Activated CD8-positive, alpha-beta memory T cell treated with anti-CD3 and anti-CD28 coated beads for 24 hours (primary cell): ENCODE data around the gene FXYD6.
"Not testable (repeated sequence)": the region's sequence is repeated elsewhere in the genome, so short reads cannot be mapped to it uniquely, and the experiment has no call there.

ENCODE experiments used
- DNase-seq: peaks from one replicate; pipeline ENCODE4 v3.0.0-alpha.2; 2020

FXYD6 gene

GRCh38 chr11:117814766-117815261 is 61.6 kb downstream of the FXYD6 start:
- DNase-seq: peak; percentile 91

GRCh38 chr11:117814204-117814765 is 62.2 kb downstream of the FXYD6 start:
- DNase-seq: no peak

- DNase-seq: not testable (repeated sequence)
Measured at GRCh38 chr11:117810056-117810451, 66.4 kb downstream of the FXYD6 start.

GRCh38 chr11:117809236-117810055 is 67.0 kb downstream of the FXYD6 start:
- peak; percentile 75 for DNase-seq

GRCh38 chr11:117808784-117809183 is 67.7 kb downstream of the FXYD6 start:
- no peak for DNase-seq

GRCh38 chr11:117807482-117808327 is 68.8 kb downstream of the FXYD6 start:
- DNase-seq: peak; percentile 87

GRCh38 chr11:117806846-117807245 is 69.6 kb downstream of the FXYD6 start:
- no peak for DNase-seq

- no peak for DNase-seq
Measured at GRCh38 chr11:117805045-117805444, 71.4 kb downstream of the FXYD6 start.

- no peak for DNase-seq
Measured at GRCh38 chr11:117803896-117804295, 72.6 kb downstream of the FXYD6 start.

GRCh38 chr11:117799634-117800033 is 76.8 kb downstream of the FXYD6 start:
- DNase-seq: no peak

GRCh38 chr11:117796872-117797529 is 79.5 kb downstream of the FXYD6 start, which contains the start of gene DSCAML1:
DSCAML1 (minus strand) TSS chr11:117797216; CDS start chr11:117797079, 137 bp downstream.
- peak; percentile 78 for DNase-seq

GRCh38 chr11:117796456-117796871 is 80.0 kb downstream of the FXYD6 start:
- no peak for DNase-seq

GRCh38 chr11:117795638-117796455 is 80.6 kb downstream of the FXYD6 start:
- no peak for DNase-seq

- DNase-seq: no peak
Measured at GRCh38 chr11:117794772-117795629, 81.5 kb downstream of the FXYD6 start.

- DNase-seq: no peak
Measured at GRCh38 chr11:117794135-117794534, 82.3 kb downstream of the FXYD6 start.

GRCh38 chr11:117793583-117793982 is 82.9 kb downstream of the FXYD6 start:
- no peak for DNase-seq

GRCh38 chr11:117792992-117793391 is 83.5 kb downstream of the FXYD6 start:
- DNase-seq: no peak

GRCh38 chr11:117792241-117792640 is 84.2 kb downstream of the FXYD6 start:
- no peak for DNase-seq

- DNase-seq: no peak
Measured at GRCh38 chr11:117790279-117790678, 86.2 kb downstream of the FXYD6 start.

GRCh38 chr11:117789241-117789640 is 87.2 kb downstream of the FXYD6 start:
- no peak for DNase-seq
